Hepatocyte (in vitro differentiated cells): ENCODE measurements around the gene ALG3.

Experiments
- EZH2 ChIP-seq: fragments of 200-600 bp; sonication (generic); IDR thresholded peaks from 2 replicates; pipeline ENCODE4 v1.6.1; 2016; ENCODE audit warnings: antibody characterized with exemption, mild to moderate bottlenecking, borderline replicate concordance
- EZH2phosphoT487 ChIP-seq: fragments of 200-600 bp; sonication (generic); IDR thresholded peaks from one replicate; pipeline ENCODE4 v1.6.1; 2018; ENCODE audit warnings: antibody characterized with exemption, mild to moderate bottlenecking, low read depth, moderate library complexity; ENCODE audit not compliant: unreplicated experiment, severe bottlenecking
- TF ChIP-seq, protein P1 (sequence below): fragments of 200-600 bp; sonication (generic); IDR thresholded peaks from 2 replicates; pipeline ENCODE4 v1.5.1; 2016; ENCODE audit warnings: antibody characterized with exemption, mild to moderate bottlenecking; ENCODE audit not compliant: poor library complexity

DNA sequence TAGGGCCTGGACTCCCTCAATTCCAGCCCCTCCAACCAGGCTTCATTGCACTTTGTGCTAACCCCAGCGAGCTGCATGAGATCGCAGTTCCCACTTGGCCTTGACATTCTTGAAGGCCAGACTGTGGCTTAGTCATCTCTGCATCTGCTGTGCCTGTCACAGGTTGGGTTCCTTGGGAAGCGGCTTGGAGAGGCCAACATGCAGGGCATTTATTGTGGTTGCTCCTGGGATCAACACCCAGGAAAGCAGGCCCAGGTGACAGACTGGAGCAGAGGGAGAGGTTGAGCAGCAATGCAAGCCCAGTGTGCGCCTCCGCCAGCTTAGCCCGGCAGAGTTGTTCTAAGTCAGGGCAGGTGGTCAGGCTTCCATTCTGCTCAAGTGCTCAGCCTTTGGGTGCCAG, 52.2 kb downstream of the ALG3 start:
- TF ChIP-seq, protein P1, sequence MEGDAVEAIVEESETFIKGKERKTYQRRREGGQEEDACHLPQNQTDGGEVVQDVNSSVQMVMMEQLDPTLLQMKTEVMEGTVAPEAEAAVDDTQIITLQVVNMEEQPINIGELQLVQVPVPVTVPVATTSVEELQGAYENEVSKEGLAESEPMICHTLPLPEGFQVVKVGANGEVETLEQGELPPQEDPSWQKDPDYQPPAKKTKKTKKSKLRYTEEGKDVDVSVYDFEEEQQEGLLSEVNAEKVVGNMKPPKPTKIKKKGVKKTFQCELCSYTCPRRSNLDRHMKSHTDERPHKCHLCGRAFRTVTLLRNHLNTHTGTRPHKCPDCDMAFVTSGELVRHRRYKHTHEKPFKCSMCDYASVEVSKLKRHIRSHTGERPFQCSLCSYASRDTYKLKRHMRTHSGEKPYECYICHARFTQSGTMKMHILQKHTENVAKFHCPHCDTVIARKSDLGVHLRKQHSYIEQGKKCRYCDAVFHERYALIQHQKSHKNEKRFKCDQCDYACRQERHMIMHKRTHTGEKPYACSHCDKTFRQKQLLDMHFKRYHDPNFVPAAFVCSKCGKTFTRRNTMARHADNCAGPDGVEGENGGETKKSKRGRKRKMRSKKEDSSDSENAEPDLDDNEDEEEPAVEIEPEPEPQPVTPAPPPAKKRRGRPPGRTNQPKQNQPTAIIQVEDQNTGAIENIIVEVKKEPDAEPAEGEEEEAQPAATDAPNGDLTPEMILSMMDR = no peak
- TF ChIP-seq EZH2 (no peak), EZH2phosphoT487 (no peak)
